K562 (cell line): ENCODE measurements around the gene NLRP6. TPM values are rescaled to one million over a fixed set of nuclear protein-coding genes. Genes with fewer than 3 reads are reported as not detected.

ENCODE experiments used
- ARID1B ChIP-seq: fragments of 450-650 bp; IDR thresholded peaks from 2 replicates; pipeline ENCODE4 v1.6.1; 2016; ENCODE audit warnings: antibody characterized with exemption, mild to moderate bottlenecking, inconsistent platforms
- CREBBP ChIP-seq: IDR thresholded peaks from one replicate; pipeline ENCODE4 v1.6.1; 2012; ENCODE audit warnings: low read depth, mild to moderate bottlenecking, control low read depth, inconsistent platforms, low read length
- DNMT1 ChIP-seq: fragments of 450-650 bp; IDR thresholded peaks from 2 replicates; pipeline ENCODE4 v1.6.1; 2016; ENCODE audit warnings: antibody characterized with exemption, mild to moderate bottlenecking
- ETV1 ChIP-seq: fragments of 450-650 bp; conservative IDR thresholded peaks from 2 replicates; pipeline ENCODE4 v1.6.1; 2016; ENCODE audit warnings: missing genetic modification characterization, control low read depth, low read depth, missing compliant biosample characterization
- HNRNPH1 ChIP-seq: fragments of 200-400 bp; formaldehyde crosslinking; optimal IDR thresholded peaks from 2 replicates; pipeline ENCODE3; 2017; ENCODE audit warnings: low read depth, mild to moderate bottlenecking, low read length, moderate library complexity
- KAT8 ChIP-seq: fragments of 450-650 bp; IDR thresholded peaks from 2 replicates; pipeline ENCODE4 v1.6.1; 2016; ENCODE audit warnings: low read depth, mild to moderate bottlenecking
- MTA1 ChIP-seq: fragments of 450-650 bp; IDR thresholded peaks from 2 replicates; pipeline ENCODE4 v1.6.1; 2017; ENCODE audit warnings: borderline replicate concordance
- OTX1 ChIP-seq: fragments of 450-650 bp; formaldehyde crosslinking; IDR thresholded peaks from 2 replicates; pipeline ENCODE4 v1.4.0; 2022; ENCODE audit warnings: mild to moderate bottlenecking
- PREB ChIP-seq: sonication (generic); formaldehyde crosslinking; IDR thresholded peaks from 2 replicates; pipeline ENCODE4 v1.8.1; 2023; ENCODE audit warnings: mild to moderate bottlenecking, missing genetic modification reagents
- SRSF9 ChIP-seq: fragments of 200-400 bp; formaldehyde crosslinking; IDR thresholded peaks from 2 replicates; pipeline ENCODE4 v1.6.1; 2017; ENCODE audit warnings: low read depth, low read length, borderline replicate concordance
- VEZF1 ChIP-seq: fragments of 200-800 bp; sonication (Bioruptor generic); IDR thresholded peaks from 2 replicates; pipeline ENCODE4 v1.6.1; 2017; ENCODE audit warnings: missing genetic modification characterization, missing compliant biosample characterization
- ZC3H11A ChIP-seq: IDR thresholded peaks from 2 replicates; pipeline ENCODE4 v1.6.1; 2012; ENCODE audit warnings: low read depth, low read length, improper control_type of control experiment
- ZNF316 ChIP-seq: fragments of 450-650 bp; IDR thresholded peaks from 2 replicates; pipeline ENCODE4 v1.6.1; 2016
- polyA plus RNA-seq, 8 experiments: library from polyadenylated mRNA; depleted of rRNA in 4 of 8; stranded (reverse) in 5 of 8; unstranded in 3 of 8; fragments of >200 nt; fragmentation: Nextera tagmentation in 2 of 8; fragmentation: Illumina TruSeq in 1 of 8; extraction: Ambion mirVana in 2 of 8; extraction: Trizol in 1 of 8; gene quantifications; 2 replicates each; pipeline versions ENCODE4 v1.2.1 to v1.2.3, GENCODE V29; 2011 to 2014; ENCODE audit warnings: inconsistent platforms in 1 of 8, missing spikeins in 1 of 8
- total RNA-seq, 7 experiments: library from RNA; depleted of rRNA in 6 of 7; stranded (reverse); fragments of >200 nt in 6 of 7; fragmentation: Illumina TruSeq in 2 of 7; extraction: Trizol in 2 of 7; gene quantifications; 2 replicates each; pipeline versions ENCODE4 v1.2.1 to v1.2.3, GENCODE V29; 2011 to 2021; ENCODE audit warnings: low replicate concordance in 1 of 7
- TF ChIP-seq, protein P1 (sequence below): fragments of 250-450 bp; sonication (Bioruptor Pico); IDR thresholded peaks from 2 replicates; pipeline ENCODE4 v1.4.0; 2020; ENCODE audit warnings: mild to moderate bottlenecking, moderate library complexity, borderline replicate concordance
- TF ChIP-seq, protein P2 (sequence below): sonication (generic); formaldehyde crosslinking; IDR thresholded peaks from 2 replicates; pipeline ENCODE4 v1.8.0; 2023; ENCODE audit warnings: mild to moderate bottlenecking, missing genetic modification reagents
- TF ChIP-seq, protein P3 (sequence below): sonication (generic); formaldehyde crosslinking; IDR thresholded peaks from 2 replicates; pipeline ENCODE4 v1.8.1; 2022; ENCODE audit warnings: missing genetic modification reagents

The NLRP6 gene
- total and polyA plus RNA-seq, 9 of the 15 experiments (the other 6 are each of a cell fraction or from before 2014, with no cell fraction given), result 0.03 to 0.18 (median 0.15) TPM; not detected in 5

GRCh38 chr11:267491-267994 lies 10.7 kb upstream of the NLRP6 start (continued):
- TF ChIP-seq SRSF9 (no peak), ETV1 (tag) (no peak), DNMT1 (no peak), PREB (no peak), ARID1B (no peak), MTA1 (no peak), VEZF1 (peak; percentile 91), KAT8 (no peak), CREBBP (no peak), ZNF316 (no peak), OTX1 (CRISPR knock-in tag) (0 out of 2 replicates have a peak, but pooled peaks have one; percentile 42), ZC3H11A (no peak), HNRNPH1 (no peak)
- TF ChIP-seq, protein P1, sequence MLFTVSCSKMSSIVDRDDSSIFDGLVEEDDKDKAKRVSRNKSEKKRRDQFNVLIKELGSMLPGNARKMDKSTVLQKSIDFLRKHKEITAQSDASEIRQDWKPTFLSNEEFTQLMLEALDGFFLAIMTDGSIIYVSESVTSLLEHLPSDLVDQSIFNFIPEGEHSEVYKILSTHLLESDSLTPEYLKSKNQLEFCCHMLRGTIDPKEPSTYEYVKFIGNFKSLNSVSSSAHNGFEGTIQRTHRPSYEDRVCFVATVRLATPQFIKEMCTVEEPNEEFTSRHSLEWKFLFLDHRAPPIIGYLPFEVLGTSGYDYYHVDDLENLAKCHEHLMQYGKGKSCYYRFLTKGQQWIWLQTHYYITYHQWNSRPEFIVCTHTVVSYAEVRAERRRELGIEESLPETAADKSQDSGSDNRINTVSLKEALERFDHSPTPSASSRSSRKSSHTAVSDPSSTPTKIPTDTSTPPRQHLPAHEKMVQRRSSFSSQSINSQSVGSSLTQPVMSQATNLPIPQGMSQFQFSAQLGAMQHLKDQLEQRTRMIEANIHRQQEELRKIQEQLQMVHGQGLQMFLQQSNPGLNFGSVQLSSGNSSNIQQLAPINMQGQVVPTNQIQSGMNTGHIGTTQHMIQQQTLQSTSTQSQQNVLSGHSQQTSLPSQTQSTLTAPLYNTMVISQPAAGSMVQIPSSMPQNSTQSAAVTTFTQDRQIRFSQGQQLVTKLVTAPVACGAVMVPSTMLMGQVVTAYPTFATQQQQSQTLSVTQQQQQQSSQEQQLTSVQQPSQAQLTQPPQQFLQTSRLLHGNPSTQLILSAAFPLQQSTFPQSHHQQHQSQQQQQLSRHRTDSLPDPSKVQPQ (CRISPR knock-in tag), result no peak
- TF ChIP-seq, protein P2, sequence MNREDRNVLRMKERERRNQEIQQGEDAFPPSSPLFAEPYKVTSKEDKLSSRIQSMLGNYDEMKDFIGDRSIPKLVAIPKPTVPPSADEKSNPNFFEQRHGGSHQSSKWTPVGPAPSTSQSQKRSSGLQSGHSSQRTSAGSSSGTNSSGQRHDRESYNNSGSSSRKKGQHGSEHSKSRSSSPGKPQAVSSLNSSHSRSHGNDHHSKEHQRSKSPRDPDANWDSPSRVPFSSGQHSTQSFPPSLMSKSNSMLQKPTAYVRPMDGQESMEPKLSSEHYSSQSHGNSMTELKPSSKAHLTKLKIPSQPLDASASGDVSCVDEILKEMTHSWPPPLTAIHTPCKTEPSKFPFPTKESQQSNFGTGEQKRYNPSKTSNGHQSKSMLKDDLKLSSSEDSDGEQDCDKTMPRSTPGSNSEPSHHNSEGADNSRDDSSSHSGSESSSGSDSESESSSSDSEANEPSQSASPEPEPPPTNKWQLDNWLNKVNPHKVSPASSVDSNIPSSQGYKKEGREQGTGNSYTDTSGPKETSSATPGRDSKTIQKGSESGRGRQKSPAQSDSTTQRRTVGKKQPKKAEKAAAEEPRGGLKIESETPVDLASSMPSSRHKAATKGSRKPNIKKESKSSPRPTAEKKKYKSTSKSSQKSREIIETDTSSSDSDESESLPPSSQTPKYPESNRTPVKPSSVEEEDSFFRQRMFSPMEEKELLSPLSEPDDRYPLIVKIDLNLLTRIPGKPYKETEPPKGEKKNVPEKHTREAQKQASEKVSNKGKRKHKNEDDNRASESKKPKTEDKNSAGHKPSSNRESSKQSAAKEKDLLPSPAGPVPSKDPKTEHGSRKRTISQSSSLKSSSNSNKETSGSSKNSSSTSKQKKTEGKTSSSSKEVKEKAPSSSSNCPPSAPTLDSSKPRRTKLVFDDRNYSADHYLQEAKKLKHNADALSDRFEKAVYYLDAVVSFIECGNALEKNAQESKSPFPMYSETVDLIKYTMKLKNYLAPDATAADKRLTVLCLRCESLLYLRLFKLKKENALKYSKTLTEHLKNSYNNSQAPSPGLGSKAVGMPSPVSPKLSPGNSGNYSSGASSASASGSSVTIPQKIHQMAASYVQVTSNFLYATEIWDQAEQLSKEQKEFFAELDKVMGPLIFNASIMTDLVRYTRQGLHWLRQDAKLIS (CRISPR knock-in tag), result no peak
- TF ChIP-seq, protein P3, sequence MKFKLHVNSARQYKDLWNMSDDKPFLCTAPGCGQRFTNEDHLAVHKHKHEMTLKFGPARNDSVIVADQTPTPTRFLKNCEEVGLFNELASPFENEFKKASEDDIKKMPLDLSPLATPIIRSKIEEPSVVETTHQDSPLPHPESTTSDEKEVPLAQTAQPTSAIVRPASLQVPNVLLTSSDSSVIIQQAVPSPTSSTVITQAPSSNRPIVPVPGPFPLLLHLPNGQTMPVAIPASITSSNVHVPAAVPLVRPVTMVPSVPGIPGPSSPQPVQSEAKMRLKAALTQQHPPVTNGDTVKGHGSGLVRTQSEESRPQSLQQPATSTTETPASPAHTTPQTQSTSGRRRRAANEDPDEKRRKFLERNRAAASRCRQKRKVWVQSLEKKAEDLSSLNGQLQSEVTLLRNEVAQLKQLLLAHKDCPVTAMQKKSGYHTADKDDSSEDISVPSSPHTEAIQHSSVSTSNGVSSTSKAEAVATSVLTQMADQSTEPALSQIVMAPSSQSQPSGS (CRISPR knock-in tag), result no peak
